PFSK-1 (cell line): Measurements from ENCODE around the gene MAP3K9.

Experiments
- FOXP2 ChIP-seq: optimal IDR thresholded peaks from 2 replicates; pipeline ENCODE3; 2011; ENCODE audit warnings: borderline replicate concordance, control low read depth, inconsistent platforms; ENCODE audit not compliant: insufficient read depth; ENCODE audit errors: extremely low read length, extremely low read depth
- POLR2AphosphoS5 ChIP-seq: IDR thresholded peaks from 2 replicates; pipeline ENCODE4 v1.6.1; 2012; ENCODE audit warnings: low read depth, mild to moderate bottlenecking, control low read depth, low read length, moderate library complexity
- SIN3A ChIP-seq: IDR thresholded peaks from 2 replicates; pipeline ENCODE4 v1.6.1; 2012; ENCODE audit warnings: mild to moderate bottlenecking, low read length, moderate library complexity, borderline replicate concordance; ENCODE audit not compliant: insufficient read depth
- TAF1 ChIP-seq: IDR thresholded peaks from 2 replicates; pipeline ENCODE4 v1.6.1; 2012; ENCODE audit warnings: low read length, control low read depth, borderline replicate concordance; ENCODE audit not compliant: insufficient read depth
- TF ChIP-seq, protein P1 (sequence below), 2 experiments: IDR thresholded peaks; 2 replicates each; pipeline versions ENCODE4 v1.6.1 to v1.8.0; 2011 to 2012; ENCODE audit warnings: low read depth in 2 of 2, low read length in 2 of 2, control low read depth in 1 of 2, inconsistent platforms in 1 of 2, mild to moderate bottlenecking in 1 of 2, moderate library complexity in 1 of 2; ENCODE audit not compliant: insufficient read depth in 1 of 2

MAP3K9 gene

GRCh38 chr14:70816525-70816924, 7.2 kb upstream of the MAP3K9 start:
- TF ChIP-seq SIN3A, result no peak
- TF ChIP-seq FOXP2, result no peak
- TF ChIP-seq, protein P1, sequence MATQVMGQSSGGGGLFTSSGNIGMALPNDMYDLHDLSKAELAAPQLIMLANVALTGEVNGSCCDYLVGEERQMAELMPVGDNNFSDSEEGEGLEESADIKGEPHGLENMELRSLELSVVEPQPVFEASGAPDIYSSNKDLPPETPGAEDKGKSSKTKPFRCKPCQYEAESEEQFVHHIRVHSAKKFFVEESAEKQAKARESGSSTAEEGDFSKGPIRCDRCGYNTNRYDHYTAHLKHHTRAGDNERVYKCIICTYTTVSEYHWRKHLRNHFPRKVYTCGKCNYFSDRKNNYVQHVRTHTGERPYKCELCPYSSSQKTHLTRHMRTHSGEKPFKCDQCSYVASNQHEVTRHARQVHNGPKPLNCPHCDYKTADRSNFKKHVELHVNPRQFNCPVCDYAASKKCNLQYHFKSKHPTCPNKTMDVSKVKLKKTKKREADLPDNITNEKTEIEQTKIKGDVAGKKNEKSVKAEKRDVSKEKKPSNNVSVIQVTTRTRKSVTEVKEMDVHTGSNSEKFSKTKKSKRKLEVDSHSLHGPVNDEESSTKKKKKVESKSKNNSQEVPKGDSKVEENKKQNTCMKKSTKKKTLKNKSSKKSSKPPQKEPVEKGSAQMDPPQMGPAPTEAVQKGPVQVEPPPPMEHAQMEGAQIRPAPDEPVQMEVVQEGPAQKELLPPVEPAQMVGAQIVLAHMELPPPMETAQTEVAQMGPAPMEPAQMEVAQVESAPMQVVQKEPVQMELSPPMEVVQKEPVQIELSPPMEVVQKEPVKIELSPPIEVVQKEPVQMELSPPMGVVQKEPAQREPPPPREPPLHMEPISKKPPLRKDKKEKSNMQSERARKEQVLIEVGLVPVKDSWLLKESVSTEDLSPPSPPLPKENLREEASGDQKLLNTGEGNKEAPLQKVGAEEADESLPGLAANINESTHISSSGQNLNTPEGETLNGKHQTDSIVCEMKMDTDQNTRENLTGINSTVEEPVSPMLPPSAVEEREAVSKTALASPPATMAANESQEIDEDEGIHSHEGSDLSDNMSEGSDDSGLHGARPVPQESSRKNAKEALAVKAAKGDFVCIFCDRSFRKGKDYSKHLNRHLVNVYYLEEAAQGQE (IDR thresholded peaks at IDR 0.05; ENCODE audit: insufficient read depth in 1 of 2, low read depth in 2 of 2, low read length in 2 of 2), result no peak
- TF ChIP-seq POLR2AphosphoS5, result no peak
- TF ChIP-seq TAF1, result no peak

DNA sequence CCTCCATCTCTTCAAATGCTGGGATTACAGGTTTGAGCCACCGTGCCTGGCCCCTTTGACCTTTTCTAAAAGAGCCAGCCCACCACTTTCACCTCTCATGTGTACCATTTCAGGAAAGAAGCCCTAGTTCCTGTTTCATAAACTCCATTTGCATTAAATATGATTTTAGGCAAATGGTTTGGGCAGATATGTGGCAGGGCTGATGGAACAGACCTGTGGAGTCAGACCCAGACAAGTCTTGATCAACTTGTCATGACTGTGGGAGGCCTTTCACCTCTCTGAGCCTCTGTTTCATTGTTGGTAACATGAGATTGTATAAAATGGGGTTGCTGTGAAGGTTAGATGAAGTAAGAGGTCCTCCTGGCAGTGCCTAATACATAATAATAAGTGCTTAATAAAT, 5.2 kb upstream of the MAP3K9 start:
- no peak for TF ChIP-seq POLR2AphosphoS5
- TF ChIP-seq, protein P1 (IDR thresholded peaks at IDR 0.05; ENCODE audit: insufficient read depth in 1 of 2, low read depth in 2 of 2, low read length in 2 of 2), result no peak
- no peak for TF ChIP-seq TAF1
- no peak for TF ChIP-seq FOXP2
- TF ChIP-seq SIN3A, result no peak

DNA sequence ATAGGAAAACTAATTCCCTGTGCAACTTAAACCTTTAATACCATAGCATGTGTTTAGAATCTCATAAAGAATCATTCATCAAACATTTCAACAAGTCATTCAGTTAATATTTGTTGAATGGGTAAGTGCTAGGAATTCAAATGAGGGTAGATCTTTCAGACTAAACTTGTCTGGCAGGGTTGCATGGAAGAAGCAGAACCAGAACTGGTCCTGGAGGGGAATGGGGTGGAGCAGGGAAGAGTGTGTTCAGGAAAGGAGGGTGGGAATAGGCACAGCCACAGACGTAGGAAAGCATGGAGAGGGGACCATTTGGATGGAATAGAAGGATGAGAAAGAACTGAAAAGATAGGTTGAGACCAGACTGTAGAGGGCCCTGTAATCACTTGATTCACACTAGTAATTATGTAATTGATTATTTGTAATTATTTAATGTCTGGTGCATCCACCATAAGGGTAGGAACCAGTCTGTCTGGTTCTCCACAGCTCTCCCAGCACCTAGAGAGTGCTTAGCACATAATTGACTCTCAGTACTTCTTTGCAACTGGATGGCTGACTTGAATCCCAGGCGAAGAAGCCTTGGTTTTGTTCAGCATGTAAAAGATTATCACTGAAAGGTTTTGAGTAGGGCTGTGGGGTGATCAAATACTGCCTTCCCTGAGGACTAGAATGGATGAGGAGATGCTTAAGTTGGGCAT, 3.0 kb upstream of the MAP3K9 start:
- no peak for TF ChIP-seq SIN3A
- TF ChIP-seq, protein P1 (IDR thresholded peaks at IDR 0.05; ENCODE audit: insufficient read depth in 1 of 2, low read depth in 2 of 2, low read length in 2 of 2), result no peak
- no peak for TF ChIP-seq TAF1
- no peak for TF ChIP-seq FOXP2
- TF ChIP-seq POLR2AphosphoS5, result no peak

DNA sequence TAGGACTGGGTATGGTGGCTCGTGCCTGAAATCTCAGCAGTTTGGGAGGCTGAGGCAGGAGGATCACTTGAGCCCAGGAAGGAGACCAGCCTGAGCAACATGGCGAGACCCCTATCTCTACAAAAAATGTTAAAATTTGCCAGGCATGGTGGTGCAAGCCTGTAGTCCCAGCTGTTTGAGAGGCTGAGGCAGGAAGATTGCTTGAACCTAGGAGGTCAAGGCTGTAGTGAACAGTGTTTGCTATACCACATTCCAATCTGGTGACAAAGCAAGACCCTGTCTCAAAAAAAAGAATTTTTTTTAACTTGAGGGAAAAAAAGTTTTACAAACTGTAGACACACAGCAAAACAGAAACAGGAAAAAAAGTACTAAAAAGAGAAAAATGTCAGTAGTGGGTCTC, 2.3 kb upstream of the MAP3K9 start:
- TF ChIP-seq TAF1 (no peak), POLR2AphosphoS5 (no peak), FOXP2 (no peak), SIN3A (no peak)
- TF ChIP-seq, protein P1 (IDR thresholded peaks at IDR 0.05; ENCODE audit: insufficient read depth in 1 of 2, low read depth in 2 of 2, low read length in 2 of 2), result no peak
